Activated naive CD4-positive, alpha-beta T cell treated with anti-CD3 and anti-CD28 coated beads for 36 hours (primary cell): ENCODE measurements around the gene FAM53A. TPM values are rescaled to one million over a fixed set of nuclear protein-coding genes. Genes with fewer than 3 reads are reported as not detected.

Experiments used
- CTCF ChIA-PET: fragments of 350-600 bp; sonication (Branson Sonifier 250); formaldehyde crosslinking; loops from one replicate; lab custom pipeline; 2021; ENCODE audit warnings: antibody characterized with exemption; lab: Charles Lee
- DNase-seq: peaks from one replicate; pipeline ENCODE4 v3.0.0-alpha.2; 2020
- H3K27ac Mint-ChIP-seq: one replicate; pipeline ENCODE4 v1.8.0; 2021; ENCODE audit warnings: mild to moderate bottlenecking, mixed read lengths
- H3K27me3 Mint-ChIP-seq: one replicate; pipeline ENCODE4 v1.8.0; 2021; ENCODE audit warnings: low read depth, mixed read lengths
- H3K36me3 Mint-ChIP-seq: one replicate; pipeline ENCODE4 v1.8.0; 2021; ENCODE audit warnings: low read depth, mixed read lengths
- H3K4me1 Mint-ChIP-seq: one replicate; pipeline ENCODE4 v1.8.0; 2021; ENCODE audit warnings: low read depth, mixed read lengths
- H3K4me3 Mint-ChIP-seq: one replicate; pipeline ENCODE4 v1.8.0; 2021; ENCODE audit warnings: mild to moderate bottlenecking, moderate library complexity, mixed read lengths
- H3K9me3 Mint-ChIP-seq: one replicate; pipeline ENCODE4 v1.8.0; 2021; ENCODE audit warnings: mixed read lengths
- intact Hi-C: fragments of 100-400 bp; cut with micrococcal nuclease; formaldehyde crosslinking; loops from one replicate; pipeline ENCODE4 v1.15.1; 2023
- total RNA-seq, 2 experiments: library from RNA; stranded (reverse); gene quantifications; one replicate each; pipeline ENCODE4 v1.2.3, GENCODE V29; 2021

FAM53A gene
- total RNA-seq, 2 experiments from 2014 or later, result 2.6 to 3.0 TPM

- no peaks in the 10 kb centered on the region for H3K4me1 Mint-ChIP-seq
- H3K9me3 Mint-ChIP-seq, result no peaks in the 10 kb centered on the region
- DNase-seq, result no peak
- H3K27ac Mint-ChIP-seq, result no peak overlapping the region
- H3K4me3 Mint-ChIP-seq, result no peak overlapping the region
- CTCF ChIA-PET, result no interaction called here
- H3K27me3 Mint-ChIP-seq, result no peaks in the 10 kb centered on the region
- no peaks in the 10 kb centered on the region for H3K36me3 Mint-ChIP-seq
- intact Hi-C loops, result no loop called here
These were observed 44.7 kb downstream of the FAM53A start for GRCh38 chr4:1639299-1639868.

GRCh38 chr4:1638873-1639272 is 45.2 kb downstream of the FAM53A start:
- H3K27me3 Mint-ChIP-seq, result no peaks in the 10 kb centered on the region
- no peak overlapping the region for H3K4me3 Mint-ChIP-seq
- H3K4me1 Mint-ChIP-seq, result no peaks in the 10 kb centered on the region
- CTCF ChIA-PET, result no interaction called here
- intact Hi-C loops, result no loop called here
- DNase-seq, result no peak
- no peaks in the 10 kb centered on the region for H3K36me3 Mint-ChIP-seq
- no peak overlapping the region for H3K27ac Mint-ChIP-seq
- H3K9me3 Mint-ChIP-seq, result no peaks in the 10 kb centered on the region

- CTCF ChIA-PET, result interaction anchor here (0.7 kb wide), 1 partner anchor 164 kb away, joined by 3 read pairs; no protein-coding TSS in a partner anchor
- Mint-ChIP-seq H3K27ac (no peak overlapping the region), H3K9me3 (no peaks in the 10 kb centered on the region), H3K4me1 (no peaks in the 10 kb centered on the region), H3K27me3 (no peaks in the 10 kb centered on the region), H3K4me3 (no peak overlapping the region), H3K36me3 (no peaks in the 10 kb centered on the region)
- intact Hi-C loops, result no loop called here
- no peak for DNase-seq
These were observed 45.9 kb downstream of the FAM53A start for GRCh38 chr4:1638272-1638598.

DNA sequence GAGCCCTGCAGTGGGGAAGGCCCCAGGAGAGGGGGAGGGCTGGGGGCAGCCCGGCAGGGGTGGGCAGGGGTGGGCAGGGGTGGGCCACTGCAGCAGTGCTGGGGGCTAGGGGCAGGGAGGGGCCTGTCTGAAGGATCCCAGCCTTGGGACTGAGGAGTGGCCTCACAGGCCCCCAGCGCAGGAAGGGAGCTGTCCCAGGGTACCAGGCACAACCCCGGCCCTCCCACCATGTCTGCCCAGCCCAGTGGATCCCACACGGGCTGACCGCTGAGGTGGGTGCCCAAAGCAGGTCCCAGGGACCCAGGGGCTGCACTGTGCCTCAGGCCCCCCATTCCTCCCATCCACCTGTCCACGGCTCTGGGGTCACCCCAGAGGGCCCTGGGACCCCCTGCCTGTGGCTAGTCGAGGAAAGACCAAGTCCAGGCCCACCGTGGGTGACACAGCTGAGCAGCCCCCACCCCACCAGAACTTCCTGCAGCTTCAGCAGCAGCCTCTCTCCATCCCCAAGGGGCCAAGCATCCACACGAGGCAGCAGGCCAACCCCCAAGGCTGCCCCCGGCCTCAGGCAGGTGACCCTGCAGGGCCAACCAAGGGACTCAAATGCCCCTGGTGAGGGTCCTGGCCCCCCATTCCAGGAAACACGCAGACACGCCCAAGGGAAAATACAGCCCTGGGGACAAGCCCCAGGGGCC is 46.4 kb downstream of the FAM53A start:
- intact Hi-C loops, result no loop called here
- Mint-ChIP-seq H3K9me3 (no peaks in the 10 kb centered on the region), H3K27ac (no peak overlapping the region), H3K4me1 (no peaks in the 10 kb centered on the region), H3K27me3 (no peaks in the 10 kb centered on the region), H3K36me3 (no peaks in the 10 kb centered on the region), H3K4me3 (no peak overlapping the region)
- no peak for DNase-seq
- CTCF ChIA-PET, result interaction anchor here (0.7 kb wide), 1 partner anchor 163 kb away, joined by 3 read pairs; no protein-coding TSS in a partner anchor

DNA sequence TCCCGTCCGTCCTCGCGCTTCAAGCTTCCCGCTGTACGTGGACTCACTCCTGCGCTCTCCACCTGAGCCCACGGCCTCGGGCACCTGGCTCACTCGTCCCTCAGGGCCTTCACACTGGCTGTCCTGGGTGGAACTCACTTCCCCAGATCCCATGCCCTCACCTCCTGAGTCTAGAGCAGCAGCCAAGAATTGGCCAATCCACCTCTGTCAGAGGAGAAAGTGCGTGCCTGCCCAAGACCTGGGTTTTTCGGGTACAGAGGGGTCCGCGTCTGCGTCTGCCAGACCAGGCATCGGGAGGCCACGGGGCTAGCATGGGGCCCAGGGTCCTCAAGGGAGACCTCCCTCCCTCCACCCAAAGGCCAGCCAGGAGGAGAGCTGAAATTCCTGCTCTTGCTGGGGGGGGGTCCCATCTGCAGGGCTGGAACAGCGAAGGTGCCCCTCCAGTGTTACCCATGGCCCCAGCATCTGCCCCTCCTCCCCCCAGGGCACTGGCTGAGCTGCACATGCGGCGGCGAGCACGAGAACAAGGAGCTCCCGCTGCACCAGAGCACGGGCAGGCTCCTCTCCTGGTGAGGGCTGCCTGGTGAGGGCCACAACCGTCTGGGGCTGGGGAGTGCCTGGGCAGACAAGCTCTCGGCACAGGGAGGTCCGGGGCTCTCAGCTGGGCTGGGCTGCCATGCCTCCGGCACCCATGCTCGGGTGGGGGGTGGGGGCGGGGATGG is 47.5 kb downstream of the FAM53A start:
- intact Hi-C loops, result no loop called here
- no peak overlapping the region for H3K4me3 Mint-ChIP-seq
- no peaks in the 10 kb centered on the region for H3K36me3 Mint-ChIP-seq
- no peaks in the 10 kb centered on the region for H3K9me3 Mint-ChIP-seq
- H3K4me1 Mint-ChIP-seq, result no peaks in the 10 kb centered on the region
- no peaks in the 10 kb centered on the region for H3K27me3 Mint-ChIP-seq
- no peak overlapping the region for H3K27ac Mint-ChIP-seq
- CTCF ChIA-PET, result no interaction called here
- DNase-seq, result no peak

- Mint-ChIP-seq H3K27ac (no peak overlapping the region), H3K27me3 (no peaks in the 10 kb centered on the region), H3K4me3 (no peak overlapping the region), H3K4me1 (no peaks in the 10 kb centered on the region), H3K36me3 (no peaks in the 10 kb centered on the region), H3K9me3 (no peaks in the 10 kb centered on the region)
- CTCF ChIA-PET, result no interaction called here
- intact Hi-C loops, result no loop called here
- DNase-seq, result no peak
These were observed 48.6 kb downstream of the FAM53A start for GRCh38 chr4:1635464-1635863.

GRCh38 chr4:1633993-1634392 is 50.1 kb downstream of the FAM53A start:
- Mint-ChIP-seq H3K9me3 (no peaks in the 10 kb centered on the region), H3K27me3 (no peaks in the 10 kb centered on the region), H3K27ac (no peak overlapping the region), H3K4me3 (no peak overlapping the region), H3K4me1 (no peaks in the 10 kb centered on the region), H3K36me3 (no peaks in the 10 kb centered on the region)
- CTCF ChIA-PET, result no interaction called here
- no peak for DNase-seq
- intact Hi-C loops, result no loop called here

DNA sequence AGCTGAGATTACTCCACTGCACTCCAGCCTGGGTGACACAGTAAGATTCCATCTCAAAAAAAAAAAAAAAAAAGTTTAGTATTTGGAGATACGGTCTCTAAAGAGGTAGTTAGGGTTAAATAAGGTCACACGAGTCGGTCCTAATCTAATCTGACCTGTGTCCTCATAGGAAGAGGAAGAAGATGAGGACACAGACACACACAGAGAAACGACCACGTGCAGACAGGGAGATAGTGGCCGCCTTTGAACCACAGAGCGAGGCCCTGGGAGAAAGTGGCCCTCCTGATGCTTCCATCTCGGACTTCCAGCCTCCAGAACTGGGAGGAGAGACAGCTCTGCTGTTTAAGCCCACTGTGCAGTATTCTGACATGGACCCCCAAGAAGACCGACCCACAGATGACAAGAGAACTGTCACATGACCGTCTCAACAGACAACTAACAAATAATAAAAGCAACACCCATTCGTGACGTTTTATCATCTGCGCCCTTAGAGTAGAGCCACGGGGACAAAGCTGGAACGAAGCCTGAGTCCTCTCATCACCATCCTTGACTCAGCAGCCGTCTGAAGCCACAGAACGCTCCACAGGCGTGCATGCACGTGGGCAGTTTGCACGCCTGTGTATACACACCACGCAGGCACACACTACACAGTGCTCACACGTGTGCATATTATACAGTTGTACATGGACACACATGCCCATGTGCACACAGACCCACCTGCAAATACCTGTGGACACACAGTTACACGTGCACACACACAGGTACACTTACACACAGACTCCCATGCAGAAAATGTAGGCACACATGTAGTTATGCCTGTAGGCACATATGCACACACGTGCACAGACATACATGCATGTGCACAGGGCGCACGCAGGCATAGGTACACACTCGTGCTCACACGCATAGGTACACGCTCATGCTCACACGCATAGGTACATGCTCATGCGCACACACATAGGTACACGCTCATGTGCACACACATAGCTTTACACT is 51.7 kb downstream of the FAM53A start:
- CTCF ChIA-PET, result interaction anchor here (0.6 kb wide), 1 partner anchor 815 kb away, joined by 4 read pairs; no protein-coding TSS in a partner anchor
- Mint-ChIP-seq H3K4me3 (no peak overlapping the region), H3K9me3 (no peaks in the 10 kb centered on the region), H3K27ac (no peak overlapping the region), H3K36me3 (no peaks in the 10 kb centered on the region), H3K27me3 (no peaks in the 10 kb centered on the region), H3K4me1 (no peaks in the 10 kb centered on the region)
- intact Hi-C loops, result no loop called here
- no peak for DNase-seq

GRCh38 chr4:1631136-1631535 is 53.0 kb downstream of the FAM53A start:
- CTCF ChIA-PET, result no interaction called here
- H3K9me3 Mint-ChIP-seq, result no peaks in the 10 kb centered on the region
- intact Hi-C loops, result no loop called here

DNA sequence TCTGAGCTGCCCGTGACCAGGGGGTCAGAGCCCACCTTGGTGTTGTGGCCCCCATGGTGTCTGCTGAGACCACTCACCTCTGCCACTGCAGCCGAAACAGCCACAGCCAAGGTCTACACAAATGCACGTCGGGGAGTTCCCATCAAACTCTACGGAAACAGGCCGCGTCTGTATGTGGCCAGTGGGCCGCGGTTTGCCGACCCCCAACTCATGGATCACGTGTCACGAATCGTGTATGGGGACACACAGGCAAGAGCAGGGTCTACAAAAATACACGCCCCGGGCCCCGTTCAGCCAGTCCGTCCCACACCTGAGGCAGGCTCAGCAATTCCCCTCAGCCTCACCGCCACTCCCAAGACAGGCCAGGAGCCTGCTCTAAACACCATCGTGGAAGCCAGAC is 53.8 kb downstream of the FAM53A start:
- Mint-ChIP-seq H3K27me3 (no peaks in the 10 kb centered on the region), H3K27ac (no peak overlapping the region), H3K36me3 (no peaks in the 10 kb centered on the region), H3K9me3 (no peaks in the 10 kb centered on the region), H3K4me1 (no peaks in the 10 kb centered on the region), H3K4me3 (no peak overlapping the region)
- CTCF ChIA-PET, result interaction anchor here (1.3 to 1.6 kb wide), 4 partner anchors 15 to 42 kb away, joined by 3 to 6 read pairs (median 4); no protein-coding TSS in a partner anchor
- no peak for DNase-seq
- intact Hi-C loops, result no loop called here

More at GRCh38 chr4:1631136-1631535, 53.0 kb downstream of the FAM53A start:
- H3K4me1 Mint-ChIP-seq, result no peaks in the 10 kb centered on the region
- no peak overlapping the region for H3K27ac Mint-ChIP-seq
- no peaks in the 10 kb centered on the region for H3K27me3 Mint-ChIP-seq
- H3K36me3 Mint-ChIP-seq, result no peaks in the 10 kb centered on the region
- DNase-seq, result no peak
- H3K4me3 Mint-ChIP-seq, result no peak overlapping the region

DNA sequence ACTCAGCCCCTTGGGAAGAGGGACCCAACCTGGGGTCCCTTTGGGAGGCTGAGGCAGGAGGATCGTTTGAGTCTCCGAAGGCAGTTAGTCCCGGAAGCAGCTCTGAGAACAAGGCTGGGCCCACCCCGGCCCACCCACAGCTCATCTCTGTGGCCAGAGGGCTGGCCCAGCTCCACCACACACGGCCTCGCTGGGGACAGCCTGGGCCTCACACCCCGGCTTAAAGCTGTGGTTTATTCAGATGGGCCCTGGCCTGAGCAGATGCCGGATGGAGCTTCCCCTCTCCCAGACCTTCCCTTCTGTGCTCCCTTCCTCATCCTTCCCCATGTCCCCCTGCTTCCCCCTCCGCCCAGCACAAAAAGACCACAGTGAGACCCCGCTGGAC is 54.4 kb downstream of the FAM53A start:
- no peak overlapping the region for H3K4me3 Mint-ChIP-seq
- CTCF ChIA-PET, result interaction anchor here (0.6 to 1.6 kb wide), 10 partner anchors 13 to 458 kb away, joined by 3 to 7 read pairs (median 4); no protein-coding TSS in a partner anchor
- H3K27ac Mint-ChIP-seq, result no peak overlapping the region
- H3K27me3 Mint-ChIP-seq, result no peaks in the 10 kb centered on the region
- H3K4me1 Mint-ChIP-seq, result no peaks in the 10 kb centered on the region
- no peaks in the 10 kb centered on the region for H3K9me3 Mint-ChIP-seq
- no peaks in the 10 kb centered on the region for H3K36me3 Mint-ChIP-seq
- no peak for DNase-seq
- intact Hi-C loops, result loop anchor here (2.0 kb wide), 1 partner anchor 273 kb away; no protein-coding TSS in a partner anchor
